ENCODE results near the gene VTI1A.

Gene VTI1A

GRCh38 chr10:112755446-112756234, 308.6 kb downstream of the VTI1A start:
- TF ChIP-seq POLR2A (IDR thresholded peaks at IDR 0.05; ENCODE audit: low read depth, low read length), result no peak
- TF ChIP-seq TAF1 (IDR thresholded peaks at IDR 0.05; ENCODE audit: borderline replicate concordance, low read depth, low read length), result no peak
- no peak for TF ChIP-seq POLR2AphosphoS5 (IDR thresholded peaks at IDR 0.05; ENCODE audit: low read depth, low read length)
- DNase-seq (ENCODE audit: insufficient read length), result no peak
- FAIRE-seq, result no peak

- DNase-seq (ENCODE audit: insufficient read length) (no peak), FAIRE-seq (no peak)
- no peak for TF ChIP-seq TAF1 (IDR thresholded peaks at IDR 0.05; ENCODE audit: borderline replicate concordance, low read depth, low read length)
- no peak for TF ChIP-seq POLR2AphosphoS5 (IDR thresholded peaks at IDR 0.05; ENCODE audit: low read depth, low read length)
- no peak for TF ChIP-seq POLR2A (IDR thresholded peaks at IDR 0.05; ENCODE audit: low read depth, low read length)
These were observed 309.2 kb downstream of the VTI1A start for GRCh38 chr10:112756235-112756527.

GRCh38 chr10:112758961-112759360, 311.9 kb downstream of the VTI1A start:
- DNase-seq (ENCODE audit: insufficient read length), result no peak
- no peak for TF ChIP-seq POLR2A (IDR thresholded peaks at IDR 0.05; ENCODE audit: low read depth, low read length)
- TF ChIP-seq POLR2AphosphoS5 (IDR thresholded peaks at IDR 0.05; ENCODE audit: low read depth, low read length), result no peak
- TF ChIP-seq TAF1 (IDR thresholded peaks at IDR 0.05; ENCODE audit: borderline replicate concordance, low read depth, low read length), result no peak
- FAIRE-seq, result no peak

- no peak for DNase-seq (ENCODE audit: insufficient read length)
- no peak for TF ChIP-seq POLR2A (IDR thresholded peaks at IDR 0.05; ENCODE audit: low read depth, low read length)
- TF ChIP-seq TAF1 (IDR thresholded peaks at IDR 0.05; ENCODE audit: borderline replicate concordance, low read depth, low read length), result no peak
- no peak for TF ChIP-seq POLR2AphosphoS5 (IDR thresholded peaks at IDR 0.05; ENCODE audit: low read depth, low read length)
- FAIRE-seq, result no peak
These were observed 312.5 kb downstream of the VTI1A start for GRCh38 chr10:112759496-112759895.

GRCh38 chr10:112761256-112761655, 314.2 kb downstream of the VTI1A start:
- DNase-seq (ENCODE audit: insufficient read length), result no peak
- FAIRE-seq, result no peak
- TF ChIP-seq POLR2A (IDR thresholded peaks at IDR 0.05; ENCODE audit: low read depth, low read length) (no peak), POLR2AphosphoS5 (IDR thresholded peaks at IDR 0.05; ENCODE audit: low read depth, low read length) (no peak), TAF1 (IDR thresholded peaks at IDR 0.05; ENCODE audit: borderline replicate concordance, low read depth, low read length) (no peak)

GRCh38 chr10:112763916-112764520, 317.0 kb downstream of the VTI1A start:
- DNase-seq (ENCODE audit: insufficient read length) (no peak), FAIRE-seq (no peak)
- no peak for TF ChIP-seq POLR2AphosphoS5 (IDR thresholded peaks at IDR 0.05; ENCODE audit: low read depth, low read length)
- no peak for TF ChIP-seq POLR2A (IDR thresholded peaks at IDR 0.05; ENCODE audit: low read depth, low read length)
- TF ChIP-seq TAF1 (IDR thresholded peaks at IDR 0.05; ENCODE audit: borderline replicate concordance, low read depth, low read length), result no peak

- FAIRE-seq, result no peak
- DNase-seq (ENCODE audit: insufficient read length), result no peak
- no peak for TF ChIP-seq POLR2A (IDR thresholded peaks at IDR 0.05; ENCODE audit: low read depth, low read length)
- TF ChIP-seq TAF1 (IDR thresholded peaks at IDR 0.05; ENCODE audit: borderline replicate concordance, low read depth, low read length), result no peak
- TF ChIP-seq POLR2AphosphoS5 (IDR thresholded peaks at IDR 0.05; ENCODE audit: low read depth, low read length), result no peak
These were observed 318.8 kb downstream of the VTI1A start for GRCh38 chr10:112765717-112766235.

GRCh38 chr10:112766636-112767035, 319.6 kb downstream of the VTI1A start:
- DNase-seq (ENCODE audit: insufficient read length) (no peak), FAIRE-seq (no peak)
- TF ChIP-seq POLR2A (IDR thresholded peaks at IDR 0.05; ENCODE audit: low read depth, low read length) (no peak), POLR2AphosphoS5 (IDR thresholded peaks at IDR 0.05; ENCODE audit: low read depth, low read length) (no peak), TAF1 (IDR thresholded peaks at IDR 0.05; ENCODE audit: borderline replicate concordance, low read depth, low read length) (no peak)

GRCh38 chr10:112767156-112767555, 320.1 kb downstream of the VTI1A start:
- DNase-seq (ENCODE audit: insufficient read length), result no peak
- TF ChIP-seq TAF1 (IDR thresholded peaks at IDR 0.05; ENCODE audit: borderline replicate concordance, low read depth, low read length), result no peak
- TF ChIP-seq POLR2A (IDR thresholded peaks at IDR 0.05; ENCODE audit: low read depth, low read length), result no peak
- TF ChIP-seq POLR2AphosphoS5 (IDR thresholded peaks at IDR 0.05; ENCODE audit: low read depth, low read length), result no peak
- no peak for FAIRE-seq

GRCh38 chr10:112768121-112768520, 321.1 kb downstream of the VTI1A start:
- TF ChIP-seq TAF1 (IDR thresholded peaks at IDR 0.05; ENCODE audit: borderline replicate concordance, low read depth, low read length) (no peak), POLR2A (IDR thresholded peaks at IDR 0.05; ENCODE audit: low read depth, low read length) (no peak), POLR2AphosphoS5 (IDR thresholded peaks at IDR 0.05; ENCODE audit: low read depth, low read length) (no peak)
- DNase-seq (ENCODE audit: insufficient read length) (no peak), FAIRE-seq (no peak)

- DNase-seq (ENCODE audit: insufficient read length) (no peak), FAIRE-seq (no peak)
- no peak for TF ChIP-seq TAF1 (IDR thresholded peaks at IDR 0.05; ENCODE audit: borderline replicate concordance, low read depth, low read length)
- TF ChIP-seq POLR2AphosphoS5 (IDR thresholded peaks at IDR 0.05; ENCODE audit: low read depth, low read length), result no peak
- TF ChIP-seq POLR2A (IDR thresholded peaks at IDR 0.05; ENCODE audit: low read depth, low read length), result no peak
These were observed 322.1 kb downstream of the VTI1A start for GRCh38 chr10:112769081-112769480.

All from GM12892 (cell line).